Stimulated activated CD4-positive, alpha-beta T cell treated with anti-CD3 and anti-CD28 coated beads, Interleukin-1b, Interleukin-23, amount 100 ng/mL, for 48 hours (primary cell): ENCODE measurements around the gene ENTHD1.

Experiments used
- DNase-seq: peaks from one replicate; pipeline ENCODE4 v3.0.0-alpha.2; 2020

Gene ENTHD1

DNA sequence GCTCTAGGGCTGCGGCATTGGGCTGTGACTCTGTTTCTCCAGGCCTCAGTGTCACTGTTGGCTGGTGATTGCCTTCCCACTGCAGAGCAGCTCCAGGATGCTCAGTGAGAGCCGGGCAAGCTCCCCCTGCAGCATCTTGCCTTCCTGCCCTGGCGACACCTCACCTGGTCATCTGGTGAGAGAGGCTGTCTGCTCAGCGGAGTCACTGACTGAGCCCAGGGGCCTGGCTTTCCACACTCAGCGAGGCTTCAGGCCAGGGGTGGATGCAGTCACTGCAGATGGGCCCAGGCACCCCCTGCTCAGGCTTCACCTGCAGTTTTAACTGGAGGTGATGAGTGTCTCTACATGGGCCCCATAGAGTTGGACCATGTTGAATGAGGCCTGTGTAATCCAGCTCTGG lies 186.2 kb downstream of the ENTHD1 start:
- DNase-seq, result no peak

DNA sequence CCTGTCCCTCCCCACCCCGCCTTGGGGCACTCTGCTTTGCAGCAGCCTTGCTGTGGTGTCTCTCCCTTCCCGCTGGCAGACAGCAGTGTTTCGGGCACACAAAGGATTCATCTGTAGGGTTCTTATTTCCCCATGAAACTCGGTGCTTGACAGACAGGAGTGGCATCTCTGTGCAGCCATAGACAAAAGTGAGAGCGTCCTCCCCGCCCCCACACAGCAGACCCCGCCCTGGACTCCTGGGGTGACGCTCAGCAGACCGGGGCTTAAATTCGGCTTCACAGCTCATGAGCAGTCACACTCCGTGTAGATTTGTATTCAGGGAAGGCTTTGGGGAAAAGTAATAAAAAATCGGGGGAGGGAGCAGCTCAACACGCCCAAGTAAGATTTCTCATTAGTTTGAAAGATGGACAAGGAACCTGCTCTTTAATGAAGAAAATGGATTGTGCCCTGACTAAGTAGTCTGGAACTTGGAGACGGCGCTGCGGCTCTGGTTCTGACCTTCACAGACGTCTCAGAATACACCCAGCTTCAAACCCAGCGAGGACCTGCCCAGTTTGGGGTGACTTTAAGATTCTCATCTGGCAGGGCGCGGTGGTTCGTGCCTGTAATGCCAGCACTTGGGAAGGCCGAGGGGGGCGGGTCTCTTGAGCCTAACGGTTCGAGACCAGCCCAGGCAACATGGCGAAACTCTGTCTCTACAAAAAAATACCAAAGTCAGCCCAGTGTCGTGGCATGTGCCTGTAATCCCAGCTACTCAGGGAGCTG lies 187.0 kb downstream of the ENTHD1 start:
- no peak for DNase-seq

DNA sequence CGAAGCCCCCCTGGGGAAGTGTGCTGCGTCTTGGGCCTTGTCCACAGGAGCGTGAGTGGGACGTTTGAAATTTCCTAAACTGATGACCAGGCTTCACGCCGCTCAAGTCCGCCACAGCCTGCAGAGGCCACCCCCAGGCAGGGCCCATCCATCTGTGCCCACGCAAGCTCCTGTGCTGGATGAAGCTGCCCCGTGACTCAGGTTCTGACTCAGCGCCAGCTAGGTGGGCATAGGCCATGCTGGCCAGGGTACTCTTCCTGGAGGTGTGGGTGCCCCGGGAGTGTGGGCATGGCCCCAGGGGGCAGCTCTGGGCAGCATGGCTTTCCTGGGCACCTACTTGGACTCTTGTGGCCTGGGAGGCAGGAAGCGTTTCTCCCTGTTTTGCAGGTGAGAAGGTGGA lies 188.2 kb downstream of the ENTHD1 start:
- DNase-seq, result no peak

DNA sequence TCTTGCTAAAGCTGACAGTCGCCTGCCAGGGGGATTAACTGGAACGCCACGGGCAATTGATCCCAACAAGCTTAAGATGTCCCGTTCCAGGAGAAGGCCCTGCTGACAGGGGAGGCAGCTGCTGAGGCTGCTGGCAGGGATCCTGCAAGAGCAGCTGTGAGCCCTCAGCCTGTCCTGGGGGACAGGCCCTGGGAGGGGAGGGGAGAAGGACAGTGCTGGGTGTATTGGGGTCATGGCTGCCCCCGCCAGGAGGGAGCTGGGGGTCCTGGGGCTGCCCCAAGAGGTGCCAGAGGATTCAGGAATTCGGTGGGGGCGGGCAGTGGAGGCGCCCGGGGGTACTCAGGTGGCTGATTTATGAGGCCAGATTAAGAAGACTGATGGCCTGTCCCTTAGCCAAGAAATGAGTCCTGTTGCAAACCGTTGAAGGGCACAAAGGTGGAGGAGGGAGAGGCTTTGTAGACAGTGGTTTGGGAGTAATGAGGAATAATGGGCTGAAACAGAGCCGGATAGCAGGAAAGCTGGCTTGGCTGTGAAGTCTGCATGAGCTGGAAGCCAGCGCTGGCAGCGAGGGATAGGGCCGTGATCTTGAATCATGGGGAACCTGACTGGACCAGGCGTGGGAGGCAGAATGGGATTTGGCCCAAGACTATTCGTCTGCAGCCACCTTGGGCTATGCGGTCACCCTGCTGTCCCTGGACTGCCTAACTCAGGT lies 189.5 kb downstream of the ENTHD1 start:
- DNase-seq, result no peak

DNA sequence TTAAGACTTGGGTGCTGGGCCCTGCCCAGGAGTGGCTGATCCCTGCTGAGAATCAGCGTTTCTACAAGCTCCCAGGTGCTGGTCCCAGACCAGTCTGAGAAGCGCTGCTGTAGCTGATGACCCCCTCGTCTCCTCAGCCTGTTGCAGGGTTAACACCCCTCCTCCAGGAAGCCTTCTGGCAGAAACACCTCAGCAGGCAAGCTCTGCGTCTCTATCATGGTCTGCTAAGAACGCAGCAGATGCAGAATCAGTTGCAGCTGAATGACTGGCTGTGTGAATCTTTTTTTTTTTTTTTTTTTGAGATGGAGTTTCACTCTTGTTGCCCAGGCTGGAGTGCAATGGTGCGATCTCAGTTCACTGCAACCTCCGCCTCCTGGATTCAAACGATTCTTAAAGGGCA lies 190.5 kb downstream of the ENTHD1 start:
- no peak for DNase-seq

DNA sequence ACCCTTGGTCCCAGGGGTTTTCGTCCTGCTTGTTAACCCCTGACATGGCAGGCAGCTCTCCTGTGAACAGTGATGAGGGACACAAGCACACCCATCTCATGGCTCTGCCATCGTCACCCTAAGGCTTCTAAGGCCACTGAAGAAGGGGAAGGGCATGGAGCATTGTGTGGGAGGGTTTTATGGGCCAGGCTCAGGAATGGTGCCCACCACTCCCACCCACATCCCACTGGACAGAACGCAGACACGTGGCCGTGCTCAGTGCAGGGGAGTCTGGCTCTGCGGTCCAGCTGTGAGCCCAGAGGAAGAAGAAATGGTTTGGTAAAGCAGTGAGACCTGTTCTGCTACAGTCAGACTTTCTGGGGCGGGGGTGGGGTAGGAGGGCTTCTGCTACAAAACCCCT lies 193.0 kb downstream of the ENTHD1 start:
- no peak for DNase-seq

DNA sequence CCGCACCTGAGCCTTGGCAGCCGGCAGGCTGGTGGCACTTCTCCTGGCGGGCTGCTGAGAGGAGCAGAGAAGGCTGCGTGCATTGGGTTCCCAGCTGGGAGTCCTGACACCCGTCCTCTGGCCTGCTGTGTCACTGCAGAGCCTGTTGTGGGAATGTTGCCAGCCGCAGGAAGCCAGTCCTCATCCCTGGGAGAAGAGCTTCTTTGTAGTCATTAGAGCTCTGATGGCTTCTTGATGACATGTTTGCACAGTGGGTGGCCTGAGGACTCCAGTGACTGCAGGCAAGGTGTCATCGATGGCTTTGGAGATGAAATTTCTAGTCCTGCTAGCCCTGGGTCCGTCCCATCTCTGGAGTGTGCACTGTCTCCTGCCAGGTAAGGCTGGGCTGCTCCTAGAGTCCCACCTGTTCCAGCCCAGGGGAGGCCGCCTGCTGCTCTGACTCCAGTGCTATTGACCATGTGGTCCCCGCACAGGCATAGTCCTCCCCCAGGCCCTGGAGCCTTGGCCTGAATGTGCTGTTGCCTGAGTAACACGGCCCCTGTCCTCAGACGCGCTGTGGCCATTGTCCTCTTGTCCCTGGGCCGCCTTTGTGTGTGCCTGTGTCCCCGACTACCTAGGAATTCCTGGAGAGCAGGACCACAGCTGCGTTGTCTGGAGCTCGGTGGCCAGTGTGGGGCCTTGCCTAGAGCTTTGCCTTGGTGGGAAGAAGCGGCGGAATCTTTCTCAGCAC lies 193.8 kb downstream of the ENTHD1 start:
- DNase-seq, result no peak

DNA sequence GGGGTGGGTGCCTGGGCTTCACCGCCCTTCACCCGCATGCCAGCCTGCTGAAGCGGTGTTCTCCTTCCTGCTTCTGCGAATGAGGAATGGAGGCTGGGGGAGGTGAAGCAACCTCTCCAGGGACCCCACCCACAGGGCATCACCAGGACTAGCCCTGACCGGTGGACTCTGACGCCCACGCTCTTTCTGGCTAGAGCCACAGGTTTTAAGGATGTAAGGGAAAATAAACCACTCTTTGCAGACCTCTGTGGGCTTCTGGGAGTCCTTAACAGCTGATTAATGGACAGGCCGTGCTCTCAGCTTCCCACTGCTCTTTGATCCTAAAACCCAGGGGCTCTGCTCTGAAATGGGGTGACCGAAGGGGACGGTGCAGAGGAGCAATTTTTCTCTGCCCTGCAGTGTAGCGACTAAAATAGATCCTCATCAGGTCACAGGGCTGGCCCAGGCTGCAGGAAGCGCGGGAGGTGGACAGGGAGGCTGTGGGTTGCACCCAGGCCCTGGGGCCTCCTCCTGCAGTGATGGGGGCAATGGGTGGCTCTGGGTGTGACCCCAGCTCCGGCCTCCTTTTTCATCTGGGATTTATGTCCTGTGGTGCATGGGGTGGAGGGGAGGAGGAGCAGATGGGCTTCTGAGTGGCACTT lies 195.7 kb downstream of the ENTHD1 start:
- no peak for DNase-seq

DNA sequence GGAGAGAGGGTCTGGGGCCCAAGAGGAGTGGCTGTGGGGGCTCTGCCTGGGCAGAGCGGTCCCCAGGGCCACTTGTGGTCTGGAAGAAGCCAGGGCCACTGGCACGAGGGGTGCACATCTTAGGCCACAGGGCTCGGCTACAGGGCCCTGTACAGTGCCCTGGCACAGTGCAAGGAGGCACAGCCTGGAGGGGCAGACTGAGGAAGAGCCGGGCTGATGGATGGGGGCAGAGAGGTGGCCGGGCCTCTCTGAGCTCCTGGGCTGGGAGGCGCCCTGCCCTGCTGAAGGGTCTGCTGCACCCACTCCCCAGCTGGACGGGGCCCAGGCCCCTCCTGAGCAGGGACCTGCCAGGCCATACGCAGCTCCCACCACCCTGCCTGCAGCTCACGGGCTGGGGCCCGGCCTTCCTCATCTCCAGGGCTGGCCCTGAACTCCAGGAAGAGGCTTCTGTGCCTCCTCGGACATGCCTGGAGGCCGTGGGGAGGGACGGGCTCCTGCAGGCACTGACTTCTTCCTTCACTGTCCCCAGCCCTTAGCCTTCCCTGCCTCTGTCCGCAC lies 199.5 kb downstream of the ENTHD1 start:
- no peak for DNase-seq
